DMS153 treated with DMSO at 0.1 percent for 48 hours (cell line): ENCODE measurements around the gene FAM13A.

ENCODE experiments used
- DNase-seq: peaks from one replicate; lab custom pipeline; 2025; ENCODE audit not compliant: unreplicated experiment; lab: John Stamatoyannopoulos, UW

The FAM13A gene

GRCh38 chr4:88693792-88694191, 363.2 kb downstream of the FAM13A start:
- no peak for DNase-seq

- DNase-seq, result no peak
Observed at GRCh38 chr4:88690355-88690754, 366.6 kb downstream of the FAM13A start.

- no peak for DNase-seq
Observed at GRCh38 chr4:88681209-88681608, 375.8 kb downstream of the FAM13A start.
